Body of pancreas (tissue), 4 donors: Measurements from ENCODE around the gene MZF1. TPM values are rescaled to one million over a fixed set of nuclear protein-coding genes. Genes with fewer than 3 reads are reported as not detected.

Experiments used
- ATAC-seq: fragments of 150-250 bp; one replicate; pipeline ENCODE4 v1.9.1; 2016
- DNase-seq, 4 donors: peaks; one replicate each; pipeline ENCODE4 v3.0.0-alpha.2; 2019
- H3K27ac ChIP-seq, 4 donors: fragments of 200-600 bp; sonication (generic); 1 replicate in 3 of 4; 2 replicates in 1 of 4; pipeline versions ENCODE4 v1.5.1 to v1.6.1; 2016 to 2019; ENCODE audit warnings: mild to moderate bottlenecking in 1 of 4, mixed read lengths in 1 of 4, moderate library complexity in 1 of 4
- H3K27me3 ChIP-seq, 2 donors: fragments of 200-600 bp; sonication (generic); one replicate each; pipeline ENCODE4 v1.6.0; 2016; ENCODE audit warnings: mild to moderate bottlenecking in 1 of 2
- H3K36me3 ChIP-seq, 2 donors: fragments of 200-600 bp; sonication (generic); replicated peaks in 1 of 2; 2 replicates each; pipeline ENCODE4 v1.5.1; 2016; ENCODE audit warnings: low read depth in 2 of 2; ENCODE audit not compliant: insufficient read depth in 1 of 2
- H3K4me1 ChIP-seq: fragments of 200-600 bp; sonication (generic); one replicate; pipeline ENCODE4 v1.6.0; 2016
- H3K4me3 ChIP-seq, 2 donors: fragments of 200-600 bp; sonication (generic); 1 replicate in 1 of 2; 2 replicates in 1 of 2; pipeline ENCODE4 v1.5.1; 2016 to 2019
- H3K9me3 ChIP-seq, 3 donors: fragments of 200-600 bp; sonication (generic); 1 replicate in 2 of 3; 2 replicates in 1 of 3; pipeline ENCODE4 v1.5.1; 2016
- CTCF ChIP-seq, 7 experiments: fragments of 450-650 bp in 4 of 7; fragments of 200-600 bp in 3 of 7; sonication (generic) in 3 of 7; IDR thresholded peaks; one replicate each; pipeline ENCODE4 v1.5.1; 2016 to 2019; ENCODE audit warnings: antibody characterized with exemption in 7 of 7
- POLR2A ChIP-seq, 3 donors: fragments of 450-650 bp; IDR thresholded peaks; one replicate each; pipeline ENCODE4 v1.6.1; 2016; ENCODE audit warnings: antibody characterized with exemption in 3 of 3, mild to moderate bottlenecking in 2 of 3
- WGBS, 2 donors: methylation state at CpG; one replicate each; pipeline ENCODE4 v1.1.5; 2017; 5-methylcytosine and 5-hydroxymethylcytosine counted together
- intact Hi-C: fragments of 100-400 bp; cut with DNase I; formaldehyde crosslinking; loops from one replicate; pipeline ENCODE4 v1.15.1; 2023
- microRNA-seq, 2 donors: library from miRNA; unstranded; fragments of <30 nt; microRNA quantifications; one replicate each; pipeline ENCODE4, GENCODE V29; 2016; ENCODE audit warnings: borderline number of aligned reads in 2 of 2, borderline replicate concordance in 2 of 2
- small RNA-seq: library from RNA; depleted of rRNA; stranded (forward); fragments of <200 nt; gene quantifications from one replicate; pipeline ENCODE3, GENCODE V24; 2016
- total RNA-seq, 2 donors: library from RNA; depleted of rRNA; stranded (reverse); fragments of >200 nt; gene quantifications; one replicate each; pipeline ENCODE4 v1.1.0, GENCODE V29; 2016

The MZF1 gene
- total RNA-seq, 2 donors from 2014 or later, result 31.4 to 59.3 TPM

GRCh38 chr19:58513694-58514563, 59.2 kb downstream of the MZF1 start:
- 7 to 9% methylated on average over 26 to 66 of the region's 66 CpGs for WGBS, 2 donors
- peak overlapping the region in 3 of 4 donors; percentile 32 to 78 (median 54) for H3K27ac ChIP-seq

GRCh38 chr19:58513213-58513693, 59.9 kb downstream of the MZF1 start:
- no peak overlapping the region for H3K4me3 ChIP-seq
- H3K4me1 ChIP-seq, result peaks cover 45% of the 10 kb centered on the region
- 76 to 78% methylated on average over 6 to 10 of the region's 10 CpGs for WGBS, 2 donors

More at GRCh38 chr19:58513694-58514563, 59.2 kb downstream of the MZF1 start:
- intact Hi-C loops, result no loop called here
- H3K4me3 ChIP-seq, result peak overlapping the region in 1 of 2 donors; percentile 2
- DNase-seq (peak; percentile 89 to 92 (median 91)), ATAC-seq (peak; percentile 93)
- no peaks in the 10 kb centered on the region for H3K27me3 ChIP-seq
- no peaks in the 10 kb centered on the region for H3K9me3 ChIP-seq
- TF ChIP-seq POLR2A (IDR thresholded peaks at IDR 0.05) (peak; percentile 14 to 55 (median 44)), CTCF (IDR thresholded peaks at IDR 0.05) (peak; percentile 68 to 96 (median 89))
- H3K36me3 ChIP-seq, result peaks cover 0 to 7% of the 10 kb centered on the region in 2 donors
- H3K4me1 ChIP-seq, result peaks cover 52% of the 10 kb centered on the region

More at GRCh38 chr19:58513213-58513693, 59.9 kb downstream of the MZF1 start:
- intact Hi-C loops, result no loop called here
- Histone ChIP-seq H3K9me3 (no peaks in the 10 kb centered on the region), H3K27me3 (no peaks in the 10 kb centered on the region), H3K27ac (peak overlapping the region in 3 of 4 donors; percentile 32 to 78 (median 54)), H3K36me3 (peaks cover 0 to 7% of the 10 kb centered on the region in 2 donors)
- ATAC-seq (peak; percentile 5), DNase-seq (no peak)
- TF ChIP-seq CTCF (IDR thresholded peaks at IDR 0.05), result no peak
- no peak for TF ChIP-seq POLR2A (IDR thresholded peaks at IDR 0.05)

Small RNA genes lying within 50 kb of the gene (microRNA-seq; reads per million reads assigned to microRNA genes)
- gene MIR6807, result 0 reads per million in 2 donors

Small RNA genes lying within 50 kb of the gene (small RNA-seq; reads per million reads assigned to genes)
- gene MIR6807 (not detected), gene RN7SL525P (not detected)

Other genes with a start within 250 kb of the MZF1 start
- 1 to 10 TPM in 1 of 2 donors, under 1 TPM in 1; 0.99 to 3.1 TPM for gene ZSCAN22, start 246.3 kb downstream of the MZF1 start, total RNA-seq
- 10 to 100 TPM in 1 of 2 donors, 1 to 10 TPM in 1; 6.2 to 11.5 TPM for gene A1BG, start 219.8 kb downstream of the MZF1 start, total RNA-seq
- 1 to 10 TPM; 4.6 to 4.7 TPM for gene ZNF497, start 210.6 kb downstream of the MZF1 start, total RNA-seq
- 10 to 100 TPM in 1 of 2 donors, 1 to 10 TPM in 1; 7.3 to 15.2 TPM for gene ZNF837, start 192.3 kb downstream of the MZF1 start, total RNA-seq
- 1,000 to 10,000 TPM in 1 of 2 donors, 100 to 1,000 TPM in 1; 577 to 1,133 TPM for gene RPS5, start 186.1 kb downstream of the MZF1 start, total RNA-seq
- gene RNF225, start 177.7 kb downstream of the MZF1 start, total RNA-seq, result not detected
- gene ZNF584, start 164.7 kb downstream of the MZF1 start, total RNA-seq, result 10 to 100 TPM in 1 of 2 donors, 1 to 10 TPM in 1; 4.9 to 11.5 TPM
- gene ZNF132, start 133.2 kb downstream of the MZF1 start, total RNA-seq, result 1 to 10 TPM; 3.4 to 5.9 TPM
- 1 to 10 TPM; 4.6 to 8.6 TPM for gene ZNF324B, start 121.7 kb downstream of the MZF1 start, total RNA-seq
- gene ZNF324, start 106.3 kb downstream of the MZF1 start, total RNA-seq, result 10 to 100 TPM in 1 of 2 donors, 1 to 10 TPM in 1; 9.9 to 13.2 TPM
- 10 to 100 TPM in 1 of 2 donors, 1 to 10 TPM in 1; 8.2 to 10.4 TPM for gene ZNF446, start 97.0 kb downstream of the MZF1 start, total RNA-seq
- 1 to 10 TPM; 5.4 to 9.9 TPM for gene SLC27A5, start 61.3 kb downstream of the MZF1 start, total RNA-seq
- gene ZBTB45, start 53.5 kb downstream of the MZF1 start, total RNA-seq, result 10 to 100 TPM in 1 of 2 donors, 1 to 10 TPM in 1; 9.9 to 12.9 TPM
- 100 to 1,000 TPM; 244 to 273 TPM for gene TRIM28, start 29.3 kb downstream of the MZF1 start, total RNA-seq
- gene CHMP2A, start 18.2 kb downstream of the MZF1 start, total RNA-seq, result 10 to 100 TPM; 22.7 to 66.4 TPM
- gene UBE2M, start 14.7 kb downstream of the MZF1 start, total RNA-seq, result 10 to 100 TPM; 10.5 to 11.7 TPM